Measurements from ENCODE around the gene MKI67. TPM values are rescaled to one million over a fixed set of nuclear protein-coding genes. Genes with fewer than 3 reads are reported as not detected.
A peak's percentile ranks its signal among the peaks of the same experiment; 100 is the strongest.

The MKI67 gene
- polyA plus RNA-seq, 1 donor = 89.3 TPM

- no peak for DNase-seq
Measured at GRCh38 chr10:128050936-128051335, 75.3 kb downstream of the MKI67 start.

- DNase-seq = no peak
Measured at GRCh38 chr10:128050121-128050516, 76.1 kb downstream of the MKI67 start.

- no peak for DNase-seq
Measured at GRCh38 chr10:128049226-128050120, 76.8 kb downstream of the MKI67 start.

- DNase-seq = no peak
Measured at GRCh38 chr10:128048819-128049210, 77.4 kb downstream of the MKI67 start.

- DNase-seq = no peak
Measured at GRCh38 chr10:128047991-128048818, 78.0 kb downstream of the MKI67 start.

GRCh38 chr10:128047351-128047750 lies 78.9 kb downstream of the MKI67 start:
- peak; percentile 66 for DNase-seq

GRCh38 chr10:128046953-128047290 lies 79.3 kb downstream of the MKI67 start:
- no peak for DNase-seq

Other genes starting within 250 kb of the MKI67 start
- 22.5 TPM for gene CLRN3, start 233.5 kb downstream of the MKI67 start, polyA plus RNA-seq (ENCODE audit: insufficient read length)
- gene PTPRE, start 219.3 kb downstream of the MKI67 start, polyA plus RNA-seq (ENCODE audit: insufficient read length) = 5.6 TPM

Data from left kidney (tissue), 2 donors.